Panc1 (cell line): ENCODE data around the gene ZNF319.

Experiments used
- CTCF ChIP-seq: fragments of 450-650 bp; IDR thresholded peaks from 2 replicates; pipeline ENCODE4 v1.5.1; 2017; ENCODE audit warnings: mild to moderate bottlenecking
- REST ChIP-seq, 2 experiments: IDR thresholded peaks; 2 replicates each; pipeline ENCODE4 v1.6.1; 2011 to 2012; ENCODE audit warnings: low read depth in 2 of 2, control low read depth in 1 of 2, low read length in 1 of 2, mild to moderate bottlenecking in 1 of 2, moderate library complexity in 1 of 2; ENCODE audit not compliant: insufficient read depth in 1 of 2

GRCh38 chr16:57991551-57992059 is 8.9 kb downstream of the ZNF319 start:
- TF ChIP-seq CTCF (no peak), REST (IDR thresholded peaks at IDR 0.05; ENCODE audit: insufficient read depth in 1 of 2, low read depth in 2 of 2, low read length in 1 of 2) (no peak)
